Heart left ventricle (tissue), 16 donors: ENCODE results near the gene DAB1. TPM values are rescaled to one million over a fixed set of nuclear protein-coding genes. Genes with fewer than 3 reads are reported as not detected.

ENCODE experiments used
- ATAC-seq, 4 donors: fragments of 200-7000 bp; cut with Tn5 transposase; one replicate each; pipeline ENCODE4 v1.9.1; 2020 to 2022; ENCODE audit warnings: moderate library complexity in 4 of 4, mild to moderate bottlenecking in 3 of 4, moderate number of reproducible peaks in 1 of 4
- DNase-seq, 5 donors: peaks; one replicate each; pipeline ENCODE4 v3.0.0-alpha.2; 2020
- H3K27ac ChIP-seq, 12 donors: fragments of 200-600 bp; sonication (generic) in 4 of 12; one replicate each; pipeline versions ENCODE4 v1.5.0 to v1.8.0; 2016 to 2022; ENCODE audit warnings: mild to moderate bottlenecking in 2 of 12
- H3K27me3 ChIP-seq, 9 donors: fragments of 200-600 bp; sonication (generic) in 2 of 9; one replicate each; pipeline versions ENCODE4 v1.5.1 to v1.8.0; 2016 to 2022; ENCODE audit warnings: mild to moderate bottlenecking in 3 of 9
- H3K36me3 ChIP-seq, 9 donors: fragments of 200-600 bp; sonication (generic) in 2 of 9; one replicate each; pipeline versions ENCODE4 v1.5.0 to v1.8.0; 2018 to 2022; ENCODE audit warnings: mild to moderate bottlenecking in 2 of 9
- H3K4me1 ChIP-seq, 12 donors: fragments of 200-600 bp; sonication (generic) in 4 of 12; one replicate each; pipeline versions ENCODE4 v1.5.0 to v1.8.0; 2016 to 2022; ENCODE audit warnings: mild to moderate bottlenecking in 3 of 12
- H3K4me3 ChIP-seq, 12 donors: fragments of 200-600 bp; sonication (generic) in 4 of 12; one replicate each; pipeline versions ENCODE4 v1.5.0 to v1.8.0; 2017 to 2022; ENCODE audit warnings: mild to moderate bottlenecking in 9 of 12, moderate library complexity in 4 of 12
- H3K9me3 ChIP-seq, 12 donors: fragments of 200-600 bp; sonication (generic) in 4 of 12; one replicate each; pipeline versions ENCODE4 v1.5.0 to v1.8.0; 2016 to 2022; ENCODE audit warnings: mild to moderate bottlenecking in 1 of 12
- POLR2A ChIP-seq, 2 donors: fragments of 450-650 bp; IDR thresholded peaks; one replicate each; pipeline ENCODE4 v1.6.1; 2017; ENCODE audit warnings: antibody characterized with exemption in 2 of 2, mild to moderate bottlenecking in 2 of 2, moderate library complexity in 2 of 2
- WGBS, 4 donors: extraction: QIAGEN DNeasy Blood & Tissue Kit in 2 of 4; methylation state at CpG; one replicate each; pipeline versions ENCODE4 v1.1.5 to v1.1.7; 2013 to 2018; 5-methylcytosine and 5-hydroxymethylcytosine counted together
- intact Hi-C, 10 donors: fragments of 100-400 bp; cut with DNase I; formaldehyde crosslinking; loops; one replicate each; pipeline versions ENCODE4 v1.11.1 to v1.14.2; 2022
- polyA plus RNA-seq, 2 donors: library from polyadenylated mRNA; stranded (reverse); fragments of 200-250 nt; gene quantifications; one replicate each; pipeline ENCODE4 v1.2.3, GENCODE V29; 2013
- total RNA-seq, 9 donors: library from RNA; depleted of rRNA in 2 of 9; stranded (reverse); fragments of >200 nt in 2 of 9; fragmentation: NEBNext Ultra II Directional in 3 of 9; extraction: Animal tissue kit (Norgen Biotek cat#: 25700) in 3 of 9; gene quantifications; one replicate each; pipeline versions ENCODE4 v1.1.0 to v1.2.4, GENCODE V29; 2016 to 2023
- TF ChIP-seq, protein P1 (sequence below), 12 donors: fragments of 200-600 bp; sonication (generic) in 4 of 12; IDR thresholded peaks; one replicate each; pipeline versions ENCODE4 v1.5.0 to v1.8.0; 2018 to 2022; ENCODE audit warnings: antibody characterized with exemption in 12 of 12, mild to moderate bottlenecking in 5 of 12
- donor health status: ischemic (EF 13 %, LVEDD 7.1; RV severe dilation, severe dysfunction).
- donor health status: healthy with polysubstance abuse.
- donor health status: DM: no; HTN: yes; CAD: no.
- donor health status: DM: no; HTN: no; CAD: no.
- donor health status: ischemic (EF 25% LVEDD 6.9; RV normal size, moderate dysfunction).
- donor health status: ischemic (EF 25% LVEDD 5.7; RV mildly dilated, moderate dysfunction).
- donor health status: healthy.
- donor health status: DM: yes; HTN: yes; CAD: no.
- donor health status: ischemic (EF 35%, LVEDD 5.7; RV mildly dilated, moderate dysfunction).
- donor health status: nonischemic (EF 11% LVEDD 7.7; RV severe dilation, severe dysfunction).
- donor health status: DM: yes; HTN: yes; CAD: no.
- donor health status: PGD.
- donor health status: ischemic (EF 29% LVEDD 5.4; RV normal size, mild dysfunction).
- donor health status: nonischemic (EF 23%, LVEDD 6.1; RV moderate dilation, normal function).

DAB1 gene
- total and polyA plus RNA-seq, 11 donors: 0.26 to 28.8 (median 5.2) TPM

DNA sequence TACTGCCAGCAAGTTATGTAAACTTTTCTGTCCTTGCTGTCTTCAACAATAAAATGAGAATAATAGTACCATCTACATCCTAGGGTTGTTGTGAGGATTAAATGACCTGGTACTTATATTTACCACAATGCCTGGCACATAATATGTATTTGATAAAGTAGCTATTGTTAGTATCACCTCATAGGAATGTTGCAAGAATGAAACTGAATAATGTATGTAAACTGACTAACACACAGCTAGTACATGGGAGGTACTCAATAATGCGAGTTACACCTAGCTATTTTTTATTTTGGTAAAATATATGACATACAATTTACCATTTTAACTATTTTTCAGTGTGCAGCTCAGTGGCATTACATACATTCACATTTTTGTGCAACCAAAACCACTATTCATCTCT is 289.1 kb downstream of the DAB1 start:
- H3K9me3 ChIP-seq: no peaks in the 10 kb centered on the region
- no peak for DNase-seq
- no peak for TF ChIP-seq POLR2A (IDR thresholded peaks at IDR 0.05)
- TF ChIP-seq, protein P1, sequence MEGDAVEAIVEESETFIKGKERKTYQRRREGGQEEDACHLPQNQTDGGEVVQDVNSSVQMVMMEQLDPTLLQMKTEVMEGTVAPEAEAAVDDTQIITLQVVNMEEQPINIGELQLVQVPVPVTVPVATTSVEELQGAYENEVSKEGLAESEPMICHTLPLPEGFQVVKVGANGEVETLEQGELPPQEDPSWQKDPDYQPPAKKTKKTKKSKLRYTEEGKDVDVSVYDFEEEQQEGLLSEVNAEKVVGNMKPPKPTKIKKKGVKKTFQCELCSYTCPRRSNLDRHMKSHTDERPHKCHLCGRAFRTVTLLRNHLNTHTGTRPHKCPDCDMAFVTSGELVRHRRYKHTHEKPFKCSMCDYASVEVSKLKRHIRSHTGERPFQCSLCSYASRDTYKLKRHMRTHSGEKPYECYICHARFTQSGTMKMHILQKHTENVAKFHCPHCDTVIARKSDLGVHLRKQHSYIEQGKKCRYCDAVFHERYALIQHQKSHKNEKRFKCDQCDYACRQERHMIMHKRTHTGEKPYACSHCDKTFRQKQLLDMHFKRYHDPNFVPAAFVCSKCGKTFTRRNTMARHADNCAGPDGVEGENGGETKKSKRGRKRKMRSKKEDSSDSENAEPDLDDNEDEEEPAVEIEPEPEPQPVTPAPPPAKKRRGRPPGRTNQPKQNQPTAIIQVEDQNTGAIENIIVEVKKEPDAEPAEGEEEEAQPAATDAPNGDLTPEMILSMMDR (IDR thresholded peaks at IDR 0.05): no peak
- H3K4me3 ChIP-seq: no peak overlapping the region
- peaks cover 0 to 25% (median 0%) of the 10 kb centered on the region in 12 donors for H3K4me1 ChIP-seq
- H3K36me3 ChIP-seq: no peaks in the 10 kb centered on the region
- no peak overlapping the region for H3K27ac ChIP-seq
- ATAC-seq: no peak
- no peaks in the 10 kb centered on the region for H3K27me3 ChIP-seq
- WGBS, 4 donors: 95 to 98% (median 97%) methylated on average over 1 of the region's 1 CpG
- intact Hi-C loops: loop anchor here in 1 of 10 donors (5.0 kb wide), 1 partner anchor 287 kb away; the partner anchor contains the start of gene DAB1

DNA sequence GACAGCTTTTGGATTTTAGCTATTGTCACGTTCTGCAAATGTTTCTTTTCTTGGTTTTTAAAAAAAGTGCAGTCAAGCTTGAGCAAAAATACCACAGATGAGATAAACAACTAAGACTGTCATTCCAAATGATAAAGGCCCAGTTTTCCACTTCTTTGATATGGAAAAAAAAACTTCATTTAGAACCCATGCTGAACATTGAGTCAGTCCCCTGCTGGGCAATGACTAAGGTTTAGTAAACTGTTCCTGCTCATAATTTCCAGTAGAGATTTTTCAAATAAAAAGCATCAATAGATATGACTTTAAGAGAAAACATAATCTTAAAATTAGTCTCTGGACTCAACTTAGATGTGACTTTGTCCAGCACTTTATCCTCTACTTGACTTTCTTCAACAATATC is 290.2 kb downstream of the DAB1 start:
- H3K36me3 ChIP-seq: no peaks in the 10 kb centered on the region
- TF ChIP-seq POLR2A (IDR thresholded peaks at IDR 0.05): no peak
- TF ChIP-seq, protein P1 (IDR thresholded peaks at IDR 0.05): no peak
- intact Hi-C loops: loop anchor here in 1 of 10 donors (5.0 kb wide), 1 partner anchor 289 kb away; the partner anchor contains the start of gene DAB1
- H3K27me3 ChIP-seq: no peaks in the 10 kb centered on the region
- ATAC-seq: no peak
- H3K4me3 ChIP-seq: no peak overlapping the region
- H3K27ac ChIP-seq: no peak overlapping the region
- no peak for DNase-seq
- WGBS, 4 donors: 63 to 71% (median 64%) methylated on average over 1 of the region's 1 CpG
- H3K9me3 ChIP-seq: no peaks in the 10 kb centered on the region
- peaks cover 0 to 25% (median 0%) of the 10 kb centered on the region in 12 donors for H3K4me1 ChIP-seq

DNA sequence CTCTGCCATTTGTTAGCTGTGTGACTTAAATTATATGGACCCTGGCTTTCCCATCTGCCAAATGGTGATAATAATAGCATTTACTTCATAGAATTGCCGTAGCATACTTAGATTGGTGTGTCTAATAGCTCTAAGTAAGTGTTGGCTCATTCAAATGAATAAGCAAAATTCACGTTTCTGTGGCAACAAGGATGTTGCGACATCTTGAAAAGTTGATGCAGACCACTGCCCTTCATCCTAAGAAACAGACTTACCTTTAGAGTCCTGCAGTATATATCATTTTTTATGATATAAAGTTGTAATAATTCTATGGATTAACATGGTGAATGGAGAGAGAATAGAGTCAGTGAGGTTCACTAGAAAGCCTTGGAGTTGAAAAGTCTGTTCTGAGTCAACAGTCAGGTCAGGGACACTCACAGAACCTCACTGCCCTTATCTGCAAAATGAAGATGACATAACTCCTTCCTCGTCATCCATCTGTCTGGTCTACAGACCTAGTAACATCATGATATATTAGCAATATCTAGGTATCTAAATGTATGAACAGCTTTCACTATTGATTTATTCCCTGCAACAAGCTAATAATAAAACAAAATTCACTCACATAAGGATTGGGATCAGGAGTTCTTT is 290.8 kb downstream of the DAB1 start:
- no peaks in the 10 kb centered on the region for H3K27me3 ChIP-seq
- H3K27ac ChIP-seq: peak overlapping the region in 1 of 12 donors; percentile 63
- no peaks in the 10 kb centered on the region for H3K36me3 ChIP-seq
- H3K9me3 ChIP-seq: no peaks in the 10 kb centered on the region
- ATAC-seq (no peak), DNase-seq (no peak)
- peaks cover 0 to 25% (median 0%) of the 10 kb centered on the region in 12 donors for H3K4me1 ChIP-seq
- intact Hi-C loops: loop anchor here in 1 of 10 donors (5.0 kb wide), 1 partner anchor 289 kb away; the partner anchor contains the start of gene DAB1
- TF ChIP-seq, protein P1 (IDR thresholded peaks at IDR 0.05): no peak
- no peak for TF ChIP-seq POLR2A (IDR thresholded peaks at IDR 0.05)
- WGBS, 4 donors: 64 to 73% (median 67%) methylated on average over 4 of the region's 4 CpGs
- no peak overlapping the region for H3K4me3 ChIP-seq

DNA sequence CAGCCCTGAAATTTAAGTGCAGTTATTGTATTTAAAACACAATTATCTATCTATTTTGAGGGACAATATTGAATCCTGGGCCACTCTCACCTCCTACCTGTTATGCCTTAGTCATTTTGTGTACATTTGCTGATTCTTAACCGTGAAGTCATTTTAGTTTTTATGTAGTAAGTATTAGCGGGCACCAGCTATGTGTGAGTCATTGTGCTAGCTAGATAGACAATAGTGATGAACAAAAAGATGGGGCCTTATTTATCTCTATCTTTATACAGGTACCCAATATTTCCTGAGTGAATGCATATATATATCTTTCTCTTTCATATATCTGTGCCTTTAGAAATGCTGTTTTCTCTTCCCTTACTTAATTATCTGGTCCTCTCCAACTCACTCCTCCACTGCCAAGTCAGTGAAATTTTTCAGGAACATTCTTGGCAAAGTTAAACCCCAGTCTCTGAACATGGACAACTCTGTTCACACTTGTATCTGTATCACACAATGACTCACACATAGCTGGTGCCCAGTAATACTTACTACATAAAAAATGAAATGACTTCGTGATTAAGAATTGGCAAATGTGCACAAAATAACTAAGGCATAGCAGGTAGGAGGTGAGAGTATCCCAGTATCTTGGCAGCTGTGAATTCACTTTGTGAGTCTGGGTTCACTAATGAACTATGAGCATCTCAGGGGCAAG is 292.0 kb downstream of the DAB1 start:
- no peaks in the 10 kb centered on the region for H3K9me3 ChIP-seq
- intact Hi-C loops: loop anchor here in 1 of 10 donors (5.0 kb wide), 1 partner anchor 290 kb away; the partner anchor contains the start of gene DAB1
- no peaks in the 10 kb centered on the region for H3K27me3 ChIP-seq
- peaks cover 0 to 25% (median 0%) of the 10 kb centered on the region in 12 donors for H3K4me1 ChIP-seq
- no peaks in the 10 kb centered on the region for H3K36me3 ChIP-seq
- H3K27ac ChIP-seq: peak overlapping the region in 6 of 12 donors; percentile 12 to 69 (median 38)
- peak; percentile 86 to 94 (median 92) for ATAC-seq
- no peak overlapping the region for H3K4me3 ChIP-seq
- no peak for DNase-seq
- TF ChIP-seq, protein P1 (IDR thresholded peaks at IDR 0.05): no peak
- no peak for TF ChIP-seq POLR2A (IDR thresholded peaks at IDR 0.05)
- 60 to 71% (median 66%) methylated on average over 3 of the region's 3 CpGs for WGBS, 4 donors
